ENCODE results near the gene OR52A1.
"Not testable (repeated sequence)": the region's sequence is repeated elsewhere in the genome, so short reads cannot be mapped to it uniquely, and the experiment has no call there.

OR52A1 gene

GRCh38 chr11:5165898-5166297, 11.3 kb upstream of the OR52A1 start:
- not testable (repeated sequence) for H3K9me3 ChIP-seq (replicated peaks; ENCODE audit: low read length); H3K4me3 ChIP-seq (ENCODE audit: low read length); H3K36me3 ChIP-seq (ENCODE audit: insufficient read depth, low read length); H3K4me1 ChIP-seq (ENCODE audit: control insufficient read depth, insufficient read depth, low read length); H3K9ac ChIP-seq (ENCODE audit: low read depth, low read length); H3K27me3 ChIP-seq (ENCODE audit: control insufficient read depth, insufficient read depth, low read length); H3K4me2 ChIP-seq (ENCODE audit: low read length)

GRCh38 chr11:5164807-5165206, 10.2 kb upstream of the OR52A1 start:
- H3K4me2 ChIP-seq (ENCODE audit: low read length); H3K9ac ChIP-seq (ENCODE audit: low read depth, low read length); H3K9me3 ChIP-seq (replicated peaks; ENCODE audit: low read length); H3K4me1 ChIP-seq (ENCODE audit: control insufficient read depth, insufficient read depth, low read length); H3K4me3 ChIP-seq (ENCODE audit: low read length); H3K27me3 ChIP-seq (ENCODE audit: control insufficient read depth, insufficient read depth, low read length); H3K36me3 ChIP-seq (ENCODE audit: insufficient read depth, low read length): not testable (repeated sequence)

GRCh38 chr11:5161045-5161444, 6.5 kb upstream of the OR52A1 start:
- H3K36me3 ChIP-seq (ENCODE audit: insufficient read depth, low read length); H3K4me1 ChIP-seq (ENCODE audit: control insufficient read depth, insufficient read depth, low read length); H3K4me3 ChIP-seq (ENCODE audit: low read length); H3K9ac ChIP-seq (ENCODE audit: low read depth, low read length); H3K9me3 ChIP-seq (replicated peaks; ENCODE audit: low read length); H3K4me2 ChIP-seq (ENCODE audit: low read length); H3K27me3 ChIP-seq (ENCODE audit: control insufficient read depth, insufficient read depth, low read length): not testable (repeated sequence)

GRCh38 chr11:5160217-5160616, 5.7 kb upstream of the OR52A1 start:
- H3K4me1 ChIP-seq (ENCODE audit: control insufficient read depth, insufficient read depth, low read length); H3K27me3 ChIP-seq (ENCODE audit: control insufficient read depth, insufficient read depth, low read length); H3K4me2 ChIP-seq (ENCODE audit: low read length); H3K4me3 ChIP-seq (ENCODE audit: low read length); H3K9ac ChIP-seq (ENCODE audit: low read depth, low read length); H3K9me3 ChIP-seq (replicated peaks; ENCODE audit: low read length); H3K36me3 ChIP-seq (ENCODE audit: insufficient read depth, low read length): not testable (repeated sequence)

GRCh38 chr11:5159806-5160205, 5.2 kb upstream of the OR52A1 start:
- H3K27me3 ChIP-seq (ENCODE audit: control insufficient read depth, insufficient read depth, low read length): no peaks in the 10 kb centered on the region
- no peak overlapping the region for H3K9ac ChIP-seq (ENCODE audit: low read depth, low read length)
- H3K4me3 ChIP-seq (ENCODE audit: low read length): no peak overlapping the region
- H3K9me3 ChIP-seq (replicated peaks; ENCODE audit: low read length): no peaks in the 10 kb centered on the region
- no peaks in the 10 kb centered on the region for H3K4me1 ChIP-seq (ENCODE audit: control insufficient read depth, insufficient read depth, low read length)
- no peak overlapping the region for H3K4me2 ChIP-seq (ENCODE audit: low read length)
- no peaks in the 10 kb centered on the region for H3K36me3 ChIP-seq (ENCODE audit: insufficient read depth, low read length)

GRCh38 chr11:5153574-5154431, 754 bp downstream of the OR52A1 start:
- Histone ChIP-seq H3K9ac (ENCODE audit: low read depth, low read length) (no peak overlapping the region), H3K27me3 (ENCODE audit: control insufficient read depth, insufficient read depth, low read length) (no peaks in the 10 kb centered on the region), H3K36me3 (ENCODE audit: insufficient read depth, low read length) (no peaks in the 10 kb centered on the region), H3K4me2 (ENCODE audit: low read length) (no peak overlapping the region), H3K9me3 (replicated peaks; ENCODE audit: low read length) (no peaks in the 10 kb centered on the region), H3K4me1 (ENCODE audit: control insufficient read depth, insufficient read depth, low read length) (no peaks in the 10 kb centered on the region), H3K4me3 (ENCODE audit: low read length) (no peak overlapping the region)

GRCh38 chr11:5151713-5152153, 2.8 kb downstream of the OR52A1 start:
- no peaks in the 10 kb centered on the region for H3K9me3 ChIP-seq (replicated peaks; ENCODE audit: low read length)
- H3K9ac ChIP-seq (ENCODE audit: low read depth, low read length): no peak overlapping the region
- no peak overlapping the region for H3K4me3 ChIP-seq (ENCODE audit: low read length)
- H3K36me3 ChIP-seq (ENCODE audit: insufficient read depth, low read length): no peaks in the 10 kb centered on the region
- H3K4me1 ChIP-seq (ENCODE audit: control insufficient read depth, insufficient read depth, low read length): no peaks in the 10 kb centered on the region
- no peaks in the 10 kb centered on the region for H3K27me3 ChIP-seq (ENCODE audit: control insufficient read depth, insufficient read depth, low read length)
- H3K4me2 ChIP-seq (ENCODE audit: low read length): no peak overlapping the region

- H3K9me3 ChIP-seq (replicated peaks; ENCODE audit: low read length); H3K4me2 ChIP-seq (ENCODE audit: low read length); H3K4me1 ChIP-seq (ENCODE audit: control insufficient read depth, insufficient read depth, low read length); H3K27me3 ChIP-seq (ENCODE audit: control insufficient read depth, insufficient read depth, low read length); H3K4me3 ChIP-seq (ENCODE audit: low read length); H3K36me3 ChIP-seq (ENCODE audit: insufficient read depth, low read length); H3K9ac ChIP-seq (ENCODE audit: low read depth, low read length): not testable (repeated sequence)
These were observed 10.4 kb downstream of the OR52A1 start for GRCh38 chr11:5144206-5144605.

- Histone ChIP-seq H3K4me2 (ENCODE audit: low read length) (no peak within 1 kb of the TSS), H3K4me1 (ENCODE audit: control insufficient read depth, insufficient read depth, low read length) (no peaks in the 10 kb centered on the region), H3K9ac (ENCODE audit: low read depth, low read length) (no peak within 1 kb of the TSS), H3K36me3 (ENCODE audit: insufficient read depth, low read length) (no peaks in the 10 kb centered on the region), H3K27me3 (ENCODE audit: control insufficient read depth, insufficient read depth, low read length) (no peaks in the 10 kb centered on the region), H3K4me3 (ENCODE audit: low read length) (no peak within 1 kb of the TSS), H3K9me3 (replicated peaks; ENCODE audit: low read length) (no peaks in the 10 kb centered on the region)
These were observed 16.6 kb downstream of the OR52A1 start, which contains the start of gene OR52A5 for GRCh38 chr11:5137996-5138395. Gene OR52A5, minus strand, starts transcription at chr11:5138356. Its CDS starts 5,714 bp downstream, at chr11:5132642.

- Histone ChIP-seq H3K4me2 (ENCODE audit: low read length) (no peak overlapping the region), H3K4me3 (ENCODE audit: low read length) (no peak overlapping the region), H3K36me3 (ENCODE audit: insufficient read depth, low read length) (no peaks in the 10 kb centered on the region), H3K4me1 (ENCODE audit: control insufficient read depth, insufficient read depth, low read length) (no peaks in the 10 kb centered on the region), H3K27me3 (ENCODE audit: control insufficient read depth, insufficient read depth, low read length) (no peaks in the 10 kb centered on the region), H3K9ac (ENCODE audit: low read depth, low read length) (no peak overlapping the region), H3K9me3 (replicated peaks; ENCODE audit: low read length) (no peaks in the 10 kb centered on the region)
These were observed 17.5 kb downstream of the OR52A1 start for GRCh38 chr11:5137014-5137413.

- Histone ChIP-seq H3K4me1 (ENCODE audit: control insufficient read depth, insufficient read depth, low read length) (no peaks in the 10 kb centered on the region), H3K4me2 (ENCODE audit: low read length) (no peak overlapping the region), H3K36me3 (ENCODE audit: insufficient read depth, low read length) (no peaks in the 10 kb centered on the region), H3K4me3 (ENCODE audit: low read length) (no peak overlapping the region), H3K9ac (ENCODE audit: low read depth, low read length) (no peak overlapping the region), H3K27me3 (ENCODE audit: control insufficient read depth, insufficient read depth, low read length) (no peaks in the 10 kb centered on the region), H3K9me3 (replicated peaks; ENCODE audit: low read length) (no peaks in the 10 kb centered on the region)
These were observed 18.3 kb downstream of the OR52A1 start for GRCh38 chr11:5136261-5136660.

All from skeletal muscle satellite cell (primary cell).